GM12878 (cell line): Measurements from ENCODE around the gene HDAC9. TPM values are rescaled to one million over a fixed set of nuclear protein-coding genes. Genes with fewer than 3 reads are reported as not detected.

ENCODE experiments used
- ATAC-seq: fragments of 200-7000 bp; cut with Tn5 transposase; 3 replicates; pipeline ENCODE4 v1.9.1; 2020; ENCODE audit warnings: mild to moderate bottlenecking, moderate library complexity
- BruUV-seq: library from RNA; stranded (reverse); fragments of 400-500 nt; replicated peaks from 2 replicates; lab custom pipeline; 2021; lab: Mats Ljungman, UMichigan
- CTCF ChIA-PET: fragments of 300-600 bp; sonication (Branson Sonifier 250); formaldehyde crosslinking; extraction: SDS; loops from one replicate; lab custom pipeline; 2021; ENCODE audit warnings: inconsistent platforms; lab: Yijun Ruan, JAX
- POLR2A ChIA-PET: fragments of 350-600 bp; formaldehyde crosslinking; extraction: SDS; loops from one replicate; lab custom pipeline; 2021; ENCODE audit warnings: inconsistent platforms; lab: Charles Lee
- RAD21 ChIA-PET: fragments of 300-600 bp; sonication (Branson Sonifier 250); formaldehyde crosslinking; loops from one replicate; lab custom pipeline; 2023; ENCODE audit warnings: antibody characterized with exemption; ENCODE audit not compliant: unreplicated experiment; lab: Charles Lee
- SMC1A ChIA-PET: fragments of 300-600 bp; sonication (Branson Sonifier 250); formaldehyde crosslinking; loops from one replicate; lab custom pipeline; 2023; ENCODE audit not compliant: unreplicated experiment, uncharacterized antibody; lab: Charles Lee
- DNase-seq: peaks from one replicate; pipeline ENCODE4 v3.0.0-alpha.2; 2011; ENCODE audit warnings: low read depth, low spot score
- FAIRE-seq: peaks from 3 replicates; lab custom pipeline; 2011; peaks lifted over from hg19 to GRCh38; lab: Jason Lieb, UNC
- H2AFZ ChIP-seq: 2 replicates; pipeline ENCODE4 v1.6.0; 2011; ENCODE audit warnings: low read depth, low read length, control low read depth; ENCODE audit not compliant: control insufficient read depth
- H3K27ac ChIP-seq: 2 replicates; pipeline ENCODE4 v1.5.1; 2011; ENCODE audit warnings: control low read depth; ENCODE audit not compliant: control insufficient read depth, insufficient read depth
- H3K27me3 ChIP-seq, 2 experiments: replicated peaks in 1 of 2; 2 replicates each; pipeline versions ENCODE4 v1.6.0 to v1.6.1; 2011; ENCODE audit warnings: low read length in 1 of 2; ENCODE audit not compliant: control insufficient read depth in 2 of 2, insufficient read depth in 2 of 2
- H3K36me3 ChIP-seq, 2 experiments: 2 replicates each; pipeline ENCODE4 v1.5.1; 2011; ENCODE audit warnings: low read length in 1 of 2; ENCODE audit not compliant: control insufficient read depth in 2 of 2, insufficient read depth in 2 of 2
- H3K4me1 ChIP-seq: 2 replicates; pipeline ENCODE4 v1.6.1; 2011; ENCODE audit warnings: mild to moderate bottlenecking, low read length, moderate library complexity, mixed read lengths; ENCODE audit not compliant: control insufficient read depth, insufficient read depth
- H3K4me2 ChIP-seq: 2 replicates; pipeline ENCODE4 v1.6.0; 2011; ENCODE audit warnings: control low read depth; ENCODE audit not compliant: control insufficient read depth, insufficient read depth
- H3K4me3 ChIP-seq: fragments of 200-600 bp; sonication (generic); 2 replicates; pipeline ENCODE4 v1.5.1; 2016
- H3K79me2 ChIP-seq: 2 replicates; pipeline ENCODE4 v1.6.0; 2011; ENCODE audit warnings: low read length; ENCODE audit not compliant: control insufficient read depth, insufficient read depth
- H3K9ac ChIP-seq: 2 replicates; pipeline ENCODE4 v1.8.0; 2011; ENCODE audit warnings: low read length, control low read depth, mixed read lengths; ENCODE audit not compliant: control insufficient read depth, insufficient read depth
- H3K9me3 ChIP-seq: replicated peaks from 3 replicates; pipeline ENCODE4 v1.5.1; 2011; ENCODE audit warnings: mild to moderate bottlenecking, low read length; ENCODE audit not compliant: control insufficient read depth, insufficient read depth
- H4K20me1 ChIP-seq: 2 replicates; pipeline ENCODE4 v1.6.0; 2011; ENCODE audit not compliant: control insufficient read depth, insufficient read depth
- ETV6 ChIP-seq, 2 experiments: fragments of 450-650 bp in 1 of 2; IDR thresholded peaks in 1 of 2; conservative IDR thresholded peaks in 1 of 2; 2 replicates each; pipeline ENCODE4 v1.6.1; 2014; ENCODE audit warnings: antibody characterized with exemption in 1 of 2, borderline replicate concordance in 1 of 2, low read depth in 1 of 2, mild to moderate bottlenecking in 1 of 2, moderate library complexity in 1 of 2
- IRF3 ChIP-seq: fragments of 450-650 bp; IDR thresholded peaks from 2 replicates; pipeline ENCODE4 v1.6.1; 2014; ENCODE audit warnings: mild to moderate bottlenecking
- MAX ChIP-seq: IDR thresholded peaks from 2 replicates; pipeline ENCODE4 v1.6.1; 2012; ENCODE audit warnings: low read depth, low read length, improper control_type of control experiment
- RELB ChIP-seq: fragments of 450-650 bp; IDR thresholded peaks from 2 replicates; pipeline ENCODE4 v1.6.1; 2017; ENCODE audit warnings: low read depth, mild to moderate bottlenecking, moderate library complexity
- ZNF274 ChIP-seq: IDR thresholded peaks from one replicate; pipeline ENCODE4 v1.8.0; 2011; ENCODE audit not compliant: insufficient read length, insufficient read depth
- WGBS: methylation state at CpG from one replicate; pipeline ENCODE4 v1.1.6; 2016; ENCODE audit warnings: low lambda C conversion rate; ENCODE audit not compliant: insufficient replicate concordance, insufficient coverage; ENCODE audit errors: missing lambda C conversion rate; 5-methylcytosine and 5-hydroxymethylcytosine counted together
- in situ Hi-C: fragments of 300-500 bp; cut with MboI; formaldehyde crosslinking; loops from 9 replicates; pipeline ENCODE4 v1.14.3; 2018; ENCODE audit warnings: mixed read lengths
- intact Hi-C: fragments of 100-400 bp; cut with micrococcal nuclease; formaldehyde crosslinking; loops from one replicate; pipeline ENCODE4 v1.14.2; 2022; ENCODE audit not compliant: unreplicated experiment
- polyA plus RNA-seq, 11 experiments: library from polyadenylated mRNA; depleted of rRNA in 4 of 11; unstranded in 6 of 11; stranded (reverse) in 5 of 11; fragments of >200 nt; fragmentation: Nextera tagmentation in 4 of 11; fragmentation: Illumina TruSeq in 1 of 11; extraction: Ambion mirVana in 4 of 11; extraction: Trizol in 1 of 11; gene quantifications; 1 replicate in 1 of 11; 2 replicates in 10 of 11; pipeline versions ENCODE4 v1.2.1 to v1.2.3, GENCODE V29; 2011 to 2016; ENCODE audit warnings: inconsistent platforms in 2 of 11, missing spikeins in 2 of 11, low read depth in 1 of 11
- total RNA-seq, 4 experiments: library from RNA; depleted of rRNA in 3 of 4; stranded (reverse); fragments of >200 nt in 3 of 4; fragmentation: Illumina TruSeq in 1 of 4; extraction: Trizol in 1 of 4; gene quantifications; 2 replicates each; pipeline versions ENCODE4 v1.2.1 to v1.2.3, GENCODE V29; 2013 to 2021

The HDAC9 gene
- total and polyA plus RNA-seq, 10 of the 15 experiments (the other 5 are each of a cell fraction or from before 2014, with no cell fraction given), result 0.73 to 12.8 (median 0.92) TPM

DNA sequence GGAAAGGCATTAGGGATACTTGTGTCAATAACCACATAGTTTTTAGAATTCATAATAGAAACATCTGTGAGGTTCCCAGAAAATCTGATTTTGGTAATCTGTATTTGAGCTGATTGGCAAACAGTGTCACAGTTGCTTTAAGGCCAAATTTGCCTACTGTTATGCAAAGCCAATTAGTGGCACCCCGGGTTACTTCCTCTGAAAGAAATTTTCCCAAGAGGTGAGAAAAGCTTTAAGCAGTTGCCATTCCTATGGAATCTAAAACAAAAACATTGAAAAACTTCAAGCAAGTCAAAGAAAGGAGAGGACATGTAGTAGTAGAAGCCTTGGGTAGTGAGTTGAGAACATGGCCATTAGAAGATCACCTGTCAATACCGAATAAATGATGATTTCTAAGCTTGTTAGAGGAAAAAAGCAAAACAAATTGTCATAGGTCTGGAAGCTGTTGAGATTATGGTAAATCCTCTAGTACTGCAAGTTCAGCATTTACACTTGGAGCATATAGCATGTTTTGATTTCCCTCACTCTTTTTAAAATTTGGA lies 445.1 kb downstream of the HDAC9 start:
- H3K9ac ChIP-seq, result no peak overlapping the region
- H3K4me1 ChIP-seq, result no peaks in the 10 kb centered on the region
- H3K27ac ChIP-seq, result no peak overlapping the region
- ChIA-PET CTCF (no interaction called here), RAD21 (no interaction called here), POLR2A (interaction anchor here (0.7 kb wide), 1 partner anchor 10 kb away, joined by 4 read pairs; no protein-coding TSS in a partner anchor), SMC1A (no interaction called here)
- no peaks in the 10 kb centered on the region for H3K36me3 ChIP-seq
- H3K4me3 ChIP-seq, result no peak overlapping the region
- ATAC-seq (no peak), DNase-seq (no peak), FAIRE-seq (no peak)
- no peaks in the 10 kb centered on the region for H4K20me1 ChIP-seq
- no peaks in the 10 kb centered on the region for H3K79me2 ChIP-seq
- in situ Hi-C loops (no loop called here), intact Hi-C loops (no loop called here)
- no peaks in the 10 kb centered on the region for H3K27me3 ChIP-seq
- no peak overlapping the region for H2AFZ ChIP-seq
- TF ChIP-seq RELB (no peak), ETV6 (conservative IDR thresholded peaks at IDR 0.05 in 1 of 2, IDR thresholded peaks at IDR 0.05 in 1 of 2; ENCODE audit: borderline replicate concordance in 1 of 2, low read depth in 1 of 2) (no peak), MAX (no peak), IRF3 (no peak), ZNF274 (no peak)
- no peak overlapping the region for H3K4me2 ChIP-seq
- H3K9me3 ChIP-seq, result no peaks in the 10 kb centered on the region
- no TSS peak for BruUV-seq
- 20% methylated on average over 2 of the region's 2 CpGs for WGBS
